OCI-LY7 (cell line): Measurements from ENCODE around the gene LANCL1.

Experiments
- CTCF ChIP-seq: fragments of 200-600 bp; sonication (generic); conservative IDR thresholded peaks from 2 replicates; pipeline ENCODE4 v1.5.1; 2014; ENCODE audit warnings: mild to moderate bottlenecking, antibody characterized with exemption, low read length, moderate library complexity, mixed read lengths
- EZH2phosphoT487 ChIP-seq: fragments of 200-600 bp; sonication (generic); IDR thresholded peaks from 2 replicates; pipeline ENCODE4 v1.6.1; 2018; ENCODE audit warnings: low read depth, borderline replicate concordance, mild to moderate bottlenecking, mixed run types, antibody characterized with exemption, low read length, moderate library complexity, mixed read lengths

- TF ChIP-seq CTCF: no peak
- TF ChIP-seq EZH2phosphoT487: no peak
Observed at GRCh38 chr2:210443527-210443926, 33.0 kb downstream of the LANCL1 start.
